ENCODE data around the gene PPP2R3C.

Gene PPP2R3C

GRCh38 chr14:35138585-35138984 lies 16.8 kb upstream of the PPP2R3C start:
- DNase-seq = no peak
- H3K4me1 Mint-ChIP-seq = no peaks in the 10 kb centered on the region
- no peak for TF ChIP-seq CTCF (IDR thresholded peaks at IDR 0.05)
- no peaks in the 10 kb centered on the region for H3K27me3 Mint-ChIP-seq (ENCODE audit: low read depth, poor library complexity)
- no peak overlapping the region for H3K4me3 Mint-ChIP-seq
- peaks cover 9% of the 10 kb centered on the region for H3K9me3 Mint-ChIP-seq
- no peak overlapping the region for H3K27ac Mint-ChIP-seq
- peaks cover 26% of the 10 kb centered on the region for H3K36me3 Mint-ChIP-seq (ENCODE audit: low read depth)

GRCh38 chr14:35134329-35135123 lies 12.7 kb upstream of the PPP2R3C start:
- H3K36me3 Mint-ChIP-seq (ENCODE audit: low read depth) = peaks cover 63% of the 10 kb centered on the region
- no peak overlapping the region for H3K4me3 Mint-ChIP-seq
- peaks cover 4% of the 10 kb centered on the region for H3K27me3 Mint-ChIP-seq (ENCODE audit: low read depth, poor library complexity)
- peaks cover 26% of the 10 kb centered on the region for H3K9me3 Mint-ChIP-seq
- no peak for DNase-seq
- TF ChIP-seq CTCF (IDR thresholded peaks at IDR 0.05) = no peak
- H3K27ac Mint-ChIP-seq = no peak overlapping the region
- H3K4me1 Mint-ChIP-seq = no peaks in the 10 kb centered on the region

- no peaks in the 10 kb centered on the region for H3K4me1 Mint-ChIP-seq
- no peak for DNase-seq
- no peak overlapping the region for H3K4me3 Mint-ChIP-seq
- H3K27me3 Mint-ChIP-seq (ENCODE audit: low read depth, poor library complexity) = peaks cover 4% of the 10 kb centered on the region
- peaks cover 71% of the 10 kb centered on the region for H3K36me3 Mint-ChIP-seq (ENCODE audit: low read depth)
- TF ChIP-seq CTCF (IDR thresholded peaks at IDR 0.05) = no peak
- no peak overlapping the region for H3K27ac Mint-ChIP-seq
- peaks cover 26% of the 10 kb centered on the region for H3K9me3 Mint-ChIP-seq
Observed at GRCh38 chr14:35133542-35134328, 11.9 kb upstream of the PPP2R3C start.

GRCh38 chr14:35124127-35124526 lies 2.3 kb upstream of the PPP2R3C start:
- H3K9me3 Mint-ChIP-seq = peaks cover 4% of the 10 kb centered on the region
- peaks cover 37% of the 10 kb centered on the region for H3K4me1 Mint-ChIP-seq
- no peak for TF ChIP-seq CTCF (IDR thresholded peaks at IDR 0.05)
- H3K36me3 Mint-ChIP-seq (ENCODE audit: low read depth) = peaks cover 47% of the 10 kb centered on the region
- peaks cover 4% of the 10 kb centered on the region for H3K27me3 Mint-ChIP-seq (ENCODE audit: low read depth, poor library complexity)
- H3K27ac Mint-ChIP-seq = no peak overlapping the region
- no peak for DNase-seq
- peak overlapping the region; percentile 95 for H3K4me3 Mint-ChIP-seq

GRCh38 chr14:35123388-35123703 lies 1.6 kb upstream of the PPP2R3C start:
- H3K27ac Mint-ChIP-seq = peak overlapping the region; percentile 100
- peaks cover 4% of the 10 kb centered on the region for H3K27me3 Mint-ChIP-seq (ENCODE audit: low read depth, poor library complexity)
- H3K4me1 Mint-ChIP-seq = peaks cover 37% of the 10 kb centered on the region
- H3K9me3 Mint-ChIP-seq = peaks cover 2% of the 10 kb centered on the region
- no peak for DNase-seq
- no peak for TF ChIP-seq CTCF (IDR thresholded peaks at IDR 0.05)
- peak overlapping the region; percentile 95 for H3K4me3 Mint-ChIP-seq
- peaks cover 45% of the 10 kb centered on the region for H3K36me3 Mint-ChIP-seq (ENCODE audit: low read depth)
